Measurements from ENCODE around the gene ASS1.

The ASS1 gene

GRCh38 chr9:130501639-130502038, 56.9 kb downstream of the ASS1 start:
- DNase-seq, result no peak

GRCh38 chr9:130508218-130508617, 63.5 kb downstream of the ASS1 start:
- no peak for DNase-seq

GRCh38 chr9:130512199-130512598, 67.4 kb downstream of the ASS1 start:
- no peak for DNase-seq

GRCh38 chr9:130513078-130513477, 68.3 kb downstream of the ASS1 start:
- no peak for DNase-seq

- DNase-seq, result no peak
Measured at GRCh38 chr9:130518233-130518632, 73.5 kb downstream of the ASS1 start.

GRCh38 chr9:130518943-130519799, 74.4 kb downstream of the ASS1 start:
- no peak for DNase-seq

GRCh38 chr9:130519927-130520326, 75.2 kb downstream of the ASS1 start:
- no peak for DNase-seq

GRCh38 chr9:130521715-130522114, 77.0 kb downstream of the ASS1 start:
- DNase-seq, result no peak

GRCh38 chr9:130522233-130522808, 77.6 kb downstream of the ASS1 start:
- DNase-seq, result no peak

GRCh38 chr9:130523921-130524320, 79.2 kb downstream of the ASS1 start:
- DNase-seq, result no peak

GRCh38 chr9:130526193-130526853, 81.6 kb downstream of the ASS1 start:
- DNase-seq, result no peak

- no peak for DNase-seq
Measured at GRCh38 chr9:130526854-130527650, 82.3 kb downstream of the ASS1 start.

GRCh38 chr9:130527651-130528310, 83.0 kb downstream of the ASS1 start:
- DNase-seq, result no peak

- DNase-seq, result no peak
Measured at GRCh38 chr9:130528674-130529073, 83.9 kb downstream of the ASS1 start.

- DNase-seq, result no peak
Measured at GRCh38 chr9:130530938-130531337, 86.2 kb downstream of the ASS1 start.

GRCh38 chr9:130531670-130532069, 86.9 kb downstream of the ASS1 start:
- DNase-seq, result no peak

GRCh38 chr9:130532426-130533080, 87.8 kb downstream of the ASS1 start:
- DNase-seq, result no peak

- peak; percentile 94 for DNase-seq
Measured at GRCh38 chr9:130535818-130536521, 91.2 kb downstream of the ASS1 start.

- DNase-seq, result no peak
Measured at GRCh38 chr9:130536701-130537107, 91.9 kb downstream of the ASS1 start.

- no peak for DNase-seq
Measured at GRCh38 chr9:130537346-130538050, 92.7 kb downstream of the ASS1 start.
